DMS53 (cell line): ENCODE measurements around the gene NFIA.

Experiments
- DNase-seq: peaks from one replicate; lab custom pipeline; 2025; lab: John Stamatoyannopoulos, UW

Gene NFIA

DNA sequence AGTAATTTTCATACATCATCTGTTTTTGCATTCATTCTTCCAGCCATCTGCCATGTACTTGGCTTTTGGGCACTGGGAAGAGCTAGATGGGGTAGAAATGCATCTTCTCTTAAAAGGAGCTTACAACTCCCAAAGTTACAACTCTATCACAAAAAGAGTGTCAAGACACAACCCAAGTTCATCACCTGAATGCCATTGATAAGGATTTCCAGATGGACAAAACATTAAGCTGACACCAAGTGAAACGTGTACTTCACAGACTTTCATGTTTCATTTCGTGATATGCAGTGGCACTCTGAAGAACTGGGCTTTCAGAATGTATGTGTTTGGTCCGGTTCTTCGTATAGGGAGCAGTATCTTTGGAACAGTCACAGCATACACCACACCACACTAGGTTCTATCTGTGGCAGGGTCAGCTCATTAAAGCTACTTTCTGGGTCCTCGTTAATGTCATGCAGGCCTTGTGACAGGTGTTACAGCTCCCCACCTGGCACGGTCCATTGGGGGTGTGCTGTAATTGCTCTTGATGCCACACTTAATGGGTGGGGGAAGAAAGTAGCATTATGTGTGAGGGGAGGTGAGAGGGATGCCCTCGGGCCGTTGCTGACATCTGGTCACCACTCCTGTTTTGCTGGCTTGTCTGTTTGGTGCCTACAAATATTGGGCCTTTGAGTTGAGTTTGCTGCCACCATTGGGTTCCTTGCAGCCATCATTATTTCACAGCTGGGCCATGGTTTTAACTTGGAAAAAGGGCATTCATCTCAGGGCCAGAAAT lies 164.9 kb downstream of the NFIA start:
- DNase-seq, result no peak

DNA sequence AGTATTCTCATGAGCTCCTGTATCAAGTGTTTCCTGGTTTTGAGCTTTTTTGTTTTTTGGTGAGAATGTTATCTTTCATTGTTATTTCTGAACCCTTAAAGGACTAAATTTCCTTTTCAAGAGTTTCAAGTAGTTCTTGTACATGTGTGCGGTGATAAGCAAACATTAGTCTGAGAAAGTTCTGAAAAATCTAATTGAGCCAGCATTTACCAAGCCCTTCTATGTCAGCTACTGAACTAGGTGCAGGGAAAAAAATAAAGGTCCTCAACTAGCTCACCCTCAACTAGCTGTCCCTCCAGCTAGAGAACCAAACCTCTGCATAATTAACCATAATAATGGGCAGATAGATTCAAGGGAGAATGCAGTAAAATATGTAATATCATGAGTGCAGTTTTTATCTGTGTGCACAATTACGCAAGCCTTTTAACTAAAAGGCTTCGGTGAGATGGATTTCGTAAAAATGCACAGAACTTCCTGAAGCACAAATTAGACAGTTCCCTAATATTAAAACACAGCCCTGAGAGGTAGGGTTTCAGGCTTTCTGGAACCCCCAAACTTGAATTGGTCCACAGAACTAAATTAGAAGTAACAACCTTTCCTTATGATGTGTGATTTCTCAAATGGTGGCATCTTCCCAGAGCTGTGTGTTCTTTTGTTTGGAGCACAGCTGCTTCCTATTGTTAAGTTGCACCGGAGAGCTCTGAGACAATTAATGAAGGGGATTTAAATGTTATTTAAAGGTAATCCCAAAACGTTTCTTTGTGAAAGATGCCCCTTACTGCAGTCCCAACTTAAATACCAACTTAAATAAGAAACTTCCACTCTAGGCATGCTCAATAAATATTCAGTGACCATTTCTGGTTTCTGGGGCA lies 165.8 kb downstream of the NFIA start:
- no peak for DNase-seq

DNA sequence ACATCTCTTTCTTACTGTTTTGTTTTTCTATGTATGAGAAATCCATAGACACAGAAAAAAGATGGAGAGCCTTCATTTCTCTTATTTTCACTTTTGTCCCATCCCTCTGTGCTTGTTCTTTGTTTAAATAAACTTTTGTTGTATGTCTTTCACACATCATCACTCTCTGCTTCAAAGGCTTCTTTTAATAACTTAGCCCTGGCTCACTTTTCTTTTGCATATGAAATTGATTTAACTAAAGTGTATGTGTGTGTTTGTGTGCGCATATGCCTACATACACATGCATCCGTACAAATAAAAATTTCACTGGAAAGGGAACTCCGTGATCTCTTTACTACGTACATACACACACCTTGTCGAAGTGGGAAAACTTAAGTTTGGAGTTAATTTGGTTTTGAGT lies 168.6 kb downstream of the NFIA start:
- no peak for DNase-seq

DNA sequence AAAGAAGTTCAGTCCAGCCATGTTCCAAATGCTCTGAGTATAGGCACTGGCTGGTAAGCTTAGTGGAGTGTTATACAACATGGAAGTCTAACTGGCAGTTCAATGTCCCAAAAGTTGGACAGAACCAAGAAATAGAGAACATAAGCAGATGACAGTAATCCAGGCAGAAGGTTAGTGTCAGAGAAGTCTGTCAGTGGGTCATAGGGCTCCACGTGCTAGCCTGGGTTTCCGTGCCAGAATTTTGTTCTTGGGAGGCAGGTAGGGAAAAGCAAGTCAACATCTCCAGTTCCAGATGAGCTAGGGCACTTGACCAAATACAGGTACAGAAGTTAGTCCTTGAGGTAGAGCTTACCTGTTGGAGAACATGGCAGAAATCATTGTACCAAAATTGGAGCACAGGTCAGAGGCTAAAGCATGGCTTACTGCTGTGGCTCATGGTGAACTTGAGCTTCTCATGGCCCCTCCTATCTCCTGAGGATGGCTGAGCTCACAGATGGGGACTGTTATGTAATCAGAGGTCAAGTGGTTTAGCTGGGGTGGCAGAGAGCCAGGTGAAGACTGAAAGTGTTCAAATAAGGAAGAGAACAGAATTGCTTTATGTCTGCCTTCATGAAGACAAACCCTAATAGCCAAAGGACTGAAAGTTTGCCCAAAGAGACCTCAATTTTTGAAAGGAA lies 170.8 kb downstream of the NFIA start:
- peak; percentile 99 for DNase-seq

DNA sequence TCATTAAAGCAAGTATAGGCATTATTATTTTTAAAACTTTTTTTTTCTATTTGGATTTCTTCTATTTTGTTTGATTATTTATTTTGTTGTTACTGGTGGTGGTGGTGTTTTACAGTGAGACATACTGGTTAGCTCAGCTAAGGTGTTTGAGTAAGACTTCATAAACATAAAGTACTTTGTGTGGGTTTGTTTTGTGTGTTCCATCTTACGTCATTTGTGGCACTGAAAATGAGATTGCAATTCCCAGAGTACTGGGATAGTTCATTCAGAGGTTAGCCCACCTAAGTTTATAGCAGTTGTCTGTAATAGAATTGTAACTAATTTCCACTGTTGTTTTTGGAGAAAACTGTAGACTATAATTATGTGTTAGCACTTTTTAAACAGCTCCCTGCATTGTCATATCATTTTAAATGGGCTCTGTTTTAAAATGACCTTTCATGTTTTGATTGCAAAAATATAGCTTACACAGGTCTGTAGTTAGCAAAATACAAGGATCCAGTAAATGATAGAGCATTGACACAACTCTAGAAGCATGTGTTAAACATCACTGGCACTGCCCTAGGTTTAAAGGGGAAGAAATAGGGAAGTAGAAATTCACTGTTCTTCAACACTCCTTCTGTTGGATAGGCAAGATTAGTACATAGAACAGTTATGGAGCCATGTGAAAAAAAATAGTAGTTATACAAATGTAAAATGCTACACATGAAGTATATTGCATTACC lies 171.7 kb downstream of the NFIA start:
- DNase-seq, result peak; percentile 58

DNA sequence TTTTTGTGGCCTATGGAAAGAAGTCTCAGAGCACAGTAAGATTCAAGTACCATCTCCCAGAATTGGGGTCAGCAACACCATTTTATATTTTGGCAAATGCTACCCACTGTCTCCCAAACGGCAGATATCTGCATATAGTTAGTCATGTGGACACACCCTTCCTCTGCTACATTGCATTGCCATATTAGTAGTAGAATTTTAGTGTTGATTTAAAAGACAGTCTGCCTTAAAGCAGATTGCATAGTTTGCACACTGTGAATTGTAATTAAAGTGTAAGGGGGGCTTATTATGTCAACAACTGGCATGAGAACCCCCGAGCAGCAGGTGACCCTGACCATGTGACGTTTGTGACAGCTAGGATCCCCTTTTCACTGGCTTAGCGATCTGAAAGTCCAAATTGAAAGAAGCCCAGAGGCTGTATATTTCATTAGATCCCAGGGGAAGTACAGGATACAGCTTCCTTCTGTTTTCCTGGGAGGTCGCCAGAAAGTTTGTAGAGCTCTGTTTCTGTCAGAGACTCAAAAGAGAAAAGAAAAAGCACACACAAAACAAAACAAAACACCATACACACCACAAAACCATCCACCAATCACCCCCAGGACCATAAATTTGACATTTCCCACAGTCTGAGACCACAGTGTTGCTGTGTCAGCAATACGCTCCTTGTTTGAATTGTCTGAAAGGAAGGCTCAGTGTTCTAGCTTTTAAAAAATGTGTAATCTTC lies 172.4 kb downstream of the NFIA start:
- no peak for DNase-seq

DNA sequence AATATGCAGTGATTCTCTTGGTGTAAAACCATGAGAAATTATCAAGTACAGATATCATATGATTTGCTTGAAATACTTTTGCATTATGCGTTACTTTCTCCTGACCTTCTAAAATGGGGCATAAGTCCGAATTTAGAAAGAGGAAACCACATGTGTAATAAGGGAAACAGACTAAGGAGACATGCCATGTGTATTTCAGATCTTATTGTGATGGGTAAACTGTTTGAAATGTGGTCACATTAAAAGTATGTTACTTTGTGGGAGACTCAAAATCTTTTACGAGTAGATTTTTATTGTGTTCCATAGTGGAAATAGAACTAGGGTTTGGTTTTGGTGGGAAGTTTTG lies 173.0 kb downstream of the NFIA start:
- DNase-seq, result no peak

DNA sequence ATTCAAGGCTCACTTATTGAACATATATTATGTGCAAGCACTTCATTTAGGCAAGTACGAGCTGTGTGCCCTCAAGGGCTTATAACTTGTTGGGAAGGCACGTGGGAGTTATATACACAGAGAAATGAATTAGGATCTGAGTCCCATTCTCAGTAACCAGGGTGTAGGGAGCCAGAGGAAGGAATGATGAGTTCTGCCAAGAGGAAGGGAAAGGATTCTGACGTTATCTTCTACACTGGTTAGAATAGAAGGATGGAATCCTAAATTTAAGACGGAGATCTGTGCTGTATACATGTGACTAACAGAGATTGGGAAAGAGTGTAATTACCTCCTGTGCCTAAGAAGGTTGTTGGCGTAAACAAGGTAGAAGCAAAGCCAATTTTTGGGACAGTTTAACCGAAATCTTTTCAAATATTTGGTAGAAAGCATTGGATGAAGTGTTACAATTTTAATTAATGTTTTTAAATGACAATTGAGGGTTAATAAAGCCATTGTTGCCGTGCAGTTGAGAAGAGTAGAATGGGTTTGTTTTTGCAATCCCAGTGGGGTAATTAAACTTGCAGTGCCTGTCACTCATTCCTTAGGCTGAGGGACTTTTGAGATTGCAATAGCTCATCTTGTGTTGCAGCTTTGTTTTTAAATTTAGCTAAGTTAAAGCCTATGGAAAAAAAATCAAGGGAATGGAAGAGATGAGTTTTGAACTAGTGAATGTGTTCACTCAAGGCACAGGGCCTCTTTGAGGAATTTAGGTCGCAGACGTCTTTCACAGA lies 177.2 kb downstream of the NFIA start:
- no peak for DNase-seq

DNA sequence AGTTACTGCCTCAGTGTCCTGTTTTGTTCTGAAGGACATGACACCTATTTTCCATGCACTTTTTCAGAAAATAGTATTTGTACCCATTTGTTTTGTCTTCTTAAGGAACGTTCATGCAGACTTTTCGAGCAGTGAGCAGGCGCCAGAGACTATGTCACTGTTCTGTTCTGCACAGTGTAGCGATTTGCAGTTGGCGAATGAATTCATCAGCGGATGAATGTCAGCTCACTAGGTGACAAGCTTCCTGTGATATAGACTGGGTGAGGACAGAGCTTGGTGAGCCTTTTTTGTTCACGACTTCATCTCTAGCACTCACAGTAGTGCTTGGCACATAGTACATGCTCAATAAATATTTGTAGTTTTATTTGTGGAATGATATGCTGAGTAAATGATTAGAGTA lies 177.8 kb downstream of the NFIA start:
- no peak for DNase-seq

DNA sequence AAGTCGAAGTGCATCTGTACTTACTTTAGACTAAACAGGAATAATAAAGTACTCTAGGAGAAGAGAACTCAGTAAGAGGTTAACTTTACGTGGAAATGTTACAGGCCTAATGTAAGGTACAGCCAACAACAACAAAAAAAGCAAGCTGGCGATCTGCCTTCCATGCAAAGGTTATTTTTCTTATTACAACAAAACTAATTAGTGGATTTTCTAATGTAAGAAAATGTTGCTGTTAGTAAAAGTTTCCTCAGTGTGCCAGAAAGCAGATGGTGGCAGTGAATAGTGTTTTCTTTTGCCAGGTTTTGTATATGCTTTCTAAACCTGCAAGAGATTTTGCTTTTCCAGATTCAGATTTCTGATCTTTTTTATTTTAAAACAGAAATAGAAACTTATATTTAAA lies 179.2 kb downstream of the NFIA start:
- DNase-seq, result no peak

DNA sequence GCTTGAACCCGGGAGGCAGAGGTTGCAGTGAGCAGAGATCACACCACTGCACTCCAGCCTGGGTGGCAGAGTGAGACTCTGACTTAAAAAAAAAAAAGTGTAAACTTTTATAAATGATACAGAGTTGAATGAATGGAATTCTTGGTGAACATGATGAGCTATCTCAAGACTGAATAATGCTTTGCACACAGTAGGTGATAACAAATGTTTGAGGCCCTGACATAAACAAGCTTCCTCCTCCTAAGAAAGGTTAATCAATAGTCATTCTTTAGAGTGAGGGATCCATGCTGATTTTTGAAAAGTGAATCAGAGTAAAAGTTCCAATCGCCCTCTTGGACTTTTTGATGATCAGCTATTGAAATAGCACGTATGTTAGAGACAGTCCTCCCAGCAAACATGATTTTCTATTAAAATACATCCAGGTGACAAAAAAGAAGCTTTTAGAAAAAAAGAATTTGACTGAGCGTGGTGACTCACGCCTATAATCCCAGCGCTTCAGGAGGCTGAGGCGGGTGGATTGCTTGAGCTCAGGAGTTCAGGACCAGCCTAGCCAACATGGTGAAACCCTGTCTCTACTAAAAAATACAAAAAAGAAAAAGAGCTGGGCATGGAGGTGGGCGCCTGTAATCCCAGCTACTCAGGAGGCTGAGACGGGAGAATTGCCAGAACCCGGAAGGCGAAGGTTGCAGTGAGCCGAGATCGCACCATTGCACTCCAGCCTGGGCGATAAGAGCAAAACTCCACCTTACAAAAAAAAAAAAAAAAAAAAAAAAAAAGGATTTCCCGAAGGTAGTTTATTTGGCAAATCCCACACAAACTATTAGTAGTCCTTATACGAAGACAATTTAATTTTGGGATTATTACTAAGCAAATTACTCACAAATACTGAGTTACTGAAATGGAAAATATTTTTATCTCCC lies 181.8 kb downstream of the NFIA start:
- no peak for DNase-seq

DNA sequence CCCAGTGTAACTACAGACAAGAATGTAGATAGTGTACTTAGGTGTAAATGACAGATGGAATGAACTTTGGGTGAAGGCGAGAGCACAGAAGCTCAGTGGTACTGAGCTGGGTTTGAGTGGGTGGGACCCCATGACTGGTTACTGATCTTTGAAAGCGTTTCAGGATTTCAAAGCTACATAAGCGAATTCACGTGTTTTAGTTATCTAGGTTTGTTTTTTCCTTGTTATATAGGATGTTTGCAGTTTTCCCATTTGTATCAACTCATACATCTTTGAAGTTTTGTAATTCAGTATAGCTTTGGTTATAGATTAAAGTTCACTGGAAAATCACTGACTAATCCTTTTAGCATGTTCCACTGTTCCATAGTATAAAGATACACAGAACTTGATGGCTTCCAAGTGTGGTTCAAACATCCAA lies 182.5 kb downstream of the NFIA start:
- no peak for DNase-seq

DNA sequence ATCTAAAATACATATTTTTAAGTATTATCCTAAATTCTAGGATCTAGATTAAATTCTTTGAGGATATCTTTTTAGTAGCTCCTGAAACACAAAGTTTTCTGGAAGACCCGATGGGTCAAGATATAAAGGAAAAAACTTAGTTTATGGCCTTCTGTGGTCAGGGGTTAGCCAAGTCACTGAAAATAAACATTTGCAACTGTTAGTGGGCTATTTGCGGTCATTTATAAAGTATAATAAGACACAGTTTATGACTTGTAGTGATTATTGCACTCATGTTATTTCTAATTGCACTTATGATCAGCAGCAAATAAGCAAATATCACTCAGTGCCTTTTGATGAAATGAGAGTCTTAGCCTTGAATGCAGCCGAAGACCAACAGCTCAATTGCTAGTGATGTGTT lies 183.3 kb downstream of the NFIA start:
- no peak for DNase-seq

DNA sequence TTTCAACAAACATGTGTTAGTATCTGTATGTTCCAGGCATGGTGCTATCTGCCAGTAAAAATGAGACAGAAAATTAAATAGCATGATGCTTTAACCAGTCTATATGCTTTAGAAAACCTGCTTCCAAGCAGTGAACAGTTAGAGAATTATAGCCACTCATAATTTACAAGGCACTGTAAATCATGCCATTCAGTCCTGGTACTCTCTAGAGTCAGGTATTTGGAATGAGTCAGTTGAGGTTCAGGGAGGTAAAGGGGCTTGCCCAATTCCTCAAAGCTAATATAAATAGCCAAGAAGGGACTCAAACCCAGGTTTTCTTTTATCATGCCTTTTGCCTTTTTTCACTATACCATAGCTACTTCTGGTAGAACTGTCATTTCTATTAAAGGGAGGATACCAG lies 184.4 kb downstream of the NFIA start:
- DNase-seq, result no peak

DNA sequence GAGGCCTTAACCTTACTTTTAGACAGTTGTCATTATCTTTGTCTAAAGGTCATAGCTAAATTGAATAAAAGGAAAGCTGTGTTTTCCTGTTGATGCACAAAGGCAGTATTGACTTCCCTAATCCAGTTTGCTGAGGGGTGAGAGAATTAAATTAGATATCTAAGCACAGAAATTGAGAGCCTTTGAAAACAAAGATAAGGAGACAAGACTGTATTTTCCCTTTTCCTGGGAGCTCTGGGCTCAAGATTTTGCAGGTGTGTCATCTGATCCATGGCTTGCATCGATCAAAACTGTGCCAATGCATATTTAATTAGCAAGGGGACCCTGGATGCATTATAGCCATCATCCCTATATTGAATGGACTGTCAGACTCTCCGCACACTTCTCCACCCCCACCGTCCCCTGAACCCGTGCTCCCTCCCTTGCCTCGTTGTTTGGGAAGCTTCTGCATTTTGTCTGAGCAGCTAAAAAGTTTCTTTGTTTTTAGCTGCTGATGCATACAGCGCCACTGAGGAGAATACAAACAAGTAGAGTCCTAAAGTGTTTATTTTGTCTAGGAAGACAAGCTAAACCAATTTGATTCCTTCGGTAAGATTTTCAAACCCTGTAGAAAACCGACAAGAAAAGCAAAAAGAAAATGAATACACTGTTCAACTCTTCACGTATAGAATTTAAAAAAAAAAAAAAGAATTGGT lies 186.3 kb downstream of the NFIA start:
- no peak for DNase-seq

DNA sequence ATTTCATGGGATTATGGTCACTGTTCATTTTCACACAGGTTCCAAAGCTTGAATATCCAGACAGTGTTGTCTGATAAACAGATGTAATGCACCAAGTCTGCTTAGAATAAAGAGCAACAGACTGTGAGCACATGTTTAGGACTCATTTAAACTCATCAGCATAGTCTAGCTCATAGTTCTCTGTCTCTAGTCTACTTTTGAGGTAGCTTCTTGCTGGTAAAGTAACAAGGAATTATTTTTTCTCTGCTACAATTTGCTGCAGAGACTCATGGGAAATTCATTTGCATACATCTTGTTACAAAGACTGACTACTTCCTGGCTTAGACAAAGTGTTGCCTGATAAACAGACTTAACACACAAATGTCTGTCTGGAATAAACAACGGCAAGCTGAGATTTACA lies 187.2 kb downstream of the NFIA start:
- DNase-seq, result no peak

DNA sequence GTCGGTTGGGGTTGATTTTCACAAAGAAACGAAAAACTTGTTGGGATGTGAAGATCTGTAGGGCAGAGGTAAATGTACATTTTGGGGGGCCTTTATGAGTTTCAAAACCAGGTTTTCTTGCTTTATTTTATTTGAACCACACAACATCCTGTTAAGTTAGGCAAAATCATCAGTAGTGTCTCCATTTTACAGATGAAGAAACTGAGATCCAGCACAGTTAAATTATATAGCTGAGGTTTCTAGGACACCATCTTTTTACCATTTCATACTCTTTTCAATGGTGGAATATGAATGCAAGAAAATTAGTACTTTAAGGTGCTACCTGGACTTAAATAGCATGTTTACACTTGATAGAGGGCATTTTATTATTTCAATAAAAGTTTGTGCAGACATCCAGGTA lies 187.7 kb downstream of the NFIA start:
- DNase-seq, result no peak

DNA sequence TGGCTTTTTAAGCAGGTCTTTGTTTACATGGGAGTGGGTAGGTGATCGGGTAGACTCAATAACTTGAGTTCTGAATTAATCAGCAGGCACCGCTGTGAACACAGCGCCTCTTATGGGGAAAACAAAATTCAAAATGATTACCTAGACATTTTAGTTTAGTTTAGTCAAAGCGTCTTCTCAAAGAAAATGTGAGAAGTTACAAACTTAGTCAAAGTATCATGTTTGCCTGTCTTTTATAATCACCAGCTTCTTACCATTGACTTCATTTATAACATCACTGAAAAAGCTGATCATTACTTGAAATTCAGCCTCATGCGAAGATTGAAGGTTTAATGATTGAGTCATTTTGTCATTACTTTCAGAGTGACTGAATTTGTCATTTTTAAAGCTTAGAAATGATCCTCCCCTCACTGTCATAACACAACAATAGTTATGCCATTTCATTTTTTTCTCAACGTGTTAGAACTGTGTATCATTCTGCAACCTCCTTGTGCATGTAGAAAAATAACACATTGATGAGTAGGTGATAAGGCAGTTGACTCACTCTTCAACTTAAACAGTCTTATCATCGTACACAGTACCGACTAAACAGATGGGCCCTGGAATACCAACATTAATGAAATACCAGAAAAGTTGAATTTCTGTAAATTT lies 188.5 kb downstream of the NFIA start:
- no peak for DNase-seq

DNA sequence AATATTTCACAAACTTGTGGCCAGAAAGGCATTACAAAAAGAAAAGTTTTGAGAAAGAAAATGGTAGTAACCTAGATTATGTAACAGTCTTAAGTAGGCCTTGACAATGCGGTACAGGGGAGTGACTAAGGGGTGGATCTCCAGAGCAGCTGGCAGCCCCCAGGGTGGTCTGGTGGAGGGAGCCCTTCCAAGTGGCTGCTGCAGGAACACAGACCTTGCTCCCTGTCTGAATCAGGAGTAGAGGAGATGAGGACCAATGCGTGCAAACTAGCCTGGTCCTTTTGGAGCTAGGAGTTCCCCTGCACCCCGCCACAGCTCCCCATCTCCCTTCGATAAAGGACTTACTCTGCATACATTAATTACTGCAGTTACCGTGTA lies 189.0 kb downstream of the NFIA start:
- DNase-seq, result no peak
